PC-9 (cell line): ENCODE measurements around the gene SLC40A1.

Experiments used
- EZH2 ChIP-seq: fragments of 200-600 bp; sonication (generic); IDR thresholded peaks from 2 replicates; pipeline ENCODE4 v1.8.0; 2017; ENCODE audit warnings: antibody characterized with exemption, low read depth
- TF ChIP-seq, protein P1 (sequence below): fragments of 200-600 bp; sonication (generic); conservative IDR thresholded peaks from 2 replicates; pipeline ENCODE4 v1.6.1; 2017; ENCODE audit warnings: mixed run types, antibody characterized with exemption, mild to moderate bottlenecking, moderate library complexity

DNA sequence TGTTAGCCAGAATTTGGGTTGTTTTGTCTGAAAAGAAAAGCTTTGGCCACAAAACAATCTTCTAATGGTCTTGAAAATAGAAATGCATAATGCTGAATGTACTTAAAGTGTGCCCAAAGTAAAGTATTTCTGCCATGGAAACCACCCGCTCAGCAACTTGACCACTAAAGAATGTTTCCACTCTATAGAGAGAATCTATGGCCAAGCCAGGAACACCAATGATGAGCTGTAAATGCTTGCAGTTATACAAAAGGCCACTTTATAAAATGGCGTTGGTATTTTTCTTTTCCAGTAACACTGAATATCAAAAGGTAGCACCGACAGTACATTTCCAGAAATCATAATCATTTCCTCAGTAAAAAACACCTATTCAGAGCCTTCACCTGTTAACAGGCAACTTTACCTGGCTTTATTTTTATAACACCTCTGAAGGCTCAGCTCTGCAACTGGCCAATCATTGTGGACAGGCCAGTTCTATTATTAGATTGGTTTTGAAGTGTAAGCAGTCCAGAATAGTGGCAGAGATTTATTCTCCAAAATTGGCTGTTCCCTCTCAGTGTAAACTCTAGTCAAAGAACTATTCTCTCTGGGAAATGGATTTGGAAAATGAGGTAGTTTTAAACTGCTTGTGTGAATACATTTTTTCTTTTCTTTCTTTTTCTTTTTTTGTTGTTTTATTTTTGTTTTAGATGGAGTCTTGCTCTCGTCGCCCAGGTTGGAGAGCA is 36.1 kb downstream of the SLC40A1 start:
- TF ChIP-seq, protein P1, sequence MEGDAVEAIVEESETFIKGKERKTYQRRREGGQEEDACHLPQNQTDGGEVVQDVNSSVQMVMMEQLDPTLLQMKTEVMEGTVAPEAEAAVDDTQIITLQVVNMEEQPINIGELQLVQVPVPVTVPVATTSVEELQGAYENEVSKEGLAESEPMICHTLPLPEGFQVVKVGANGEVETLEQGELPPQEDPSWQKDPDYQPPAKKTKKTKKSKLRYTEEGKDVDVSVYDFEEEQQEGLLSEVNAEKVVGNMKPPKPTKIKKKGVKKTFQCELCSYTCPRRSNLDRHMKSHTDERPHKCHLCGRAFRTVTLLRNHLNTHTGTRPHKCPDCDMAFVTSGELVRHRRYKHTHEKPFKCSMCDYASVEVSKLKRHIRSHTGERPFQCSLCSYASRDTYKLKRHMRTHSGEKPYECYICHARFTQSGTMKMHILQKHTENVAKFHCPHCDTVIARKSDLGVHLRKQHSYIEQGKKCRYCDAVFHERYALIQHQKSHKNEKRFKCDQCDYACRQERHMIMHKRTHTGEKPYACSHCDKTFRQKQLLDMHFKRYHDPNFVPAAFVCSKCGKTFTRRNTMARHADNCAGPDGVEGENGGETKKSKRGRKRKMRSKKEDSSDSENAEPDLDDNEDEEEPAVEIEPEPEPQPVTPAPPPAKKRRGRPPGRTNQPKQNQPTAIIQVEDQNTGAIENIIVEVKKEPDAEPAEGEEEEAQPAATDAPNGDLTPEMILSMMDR, result no peak
- no peak for TF ChIP-seq EZH2
